HG02884 (cell line): Measurements from ENCODE around the gene CHI3L2.

Experiments
- ATAC-seq: cut with Tn5 transposase; IDR thresholded peaks from one replicate; pipeline ENCODE4 v1.9.1; 2021; ENCODE audit warnings: mild to moderate bottlenecking, moderate library complexity; ENCODE audit not compliant: unreplicated experiment

CHI3L2 gene

DNA sequence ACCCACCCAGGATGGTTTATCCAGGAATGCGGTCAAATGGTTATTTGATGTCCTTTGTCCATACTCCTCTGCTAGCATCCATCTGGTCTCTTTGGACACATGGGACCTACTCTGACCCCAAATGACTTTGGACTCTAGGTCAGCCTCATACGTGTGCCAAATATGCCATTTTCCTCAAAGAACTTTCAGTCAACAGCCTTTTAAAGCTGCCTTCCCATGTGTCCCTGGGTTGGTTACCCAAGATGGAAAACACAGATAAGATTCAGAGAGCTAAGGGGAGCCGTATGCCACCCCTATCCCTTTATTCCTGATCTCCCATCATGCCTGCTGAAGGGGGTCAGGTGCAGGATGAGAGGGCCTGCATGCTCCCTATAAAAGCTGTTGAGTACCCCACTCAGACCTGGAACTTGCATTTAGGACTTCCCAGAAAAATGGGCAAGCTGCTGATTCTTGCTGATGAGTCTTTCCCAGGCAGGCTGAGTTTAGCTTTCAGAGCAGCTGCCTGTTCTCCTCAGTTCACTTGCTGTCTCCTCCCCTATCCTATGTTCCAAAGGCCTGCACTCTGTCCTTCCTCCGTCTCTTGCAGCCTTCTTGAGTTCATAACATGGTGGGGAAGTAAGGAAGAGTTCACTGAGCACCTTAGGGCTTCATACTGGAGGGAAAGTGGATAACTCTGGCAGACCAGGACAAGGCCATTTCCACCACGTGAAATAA is 19.8 kb downstream of the CHI3L2 start:
- ATAC-seq: no peak

DNA sequence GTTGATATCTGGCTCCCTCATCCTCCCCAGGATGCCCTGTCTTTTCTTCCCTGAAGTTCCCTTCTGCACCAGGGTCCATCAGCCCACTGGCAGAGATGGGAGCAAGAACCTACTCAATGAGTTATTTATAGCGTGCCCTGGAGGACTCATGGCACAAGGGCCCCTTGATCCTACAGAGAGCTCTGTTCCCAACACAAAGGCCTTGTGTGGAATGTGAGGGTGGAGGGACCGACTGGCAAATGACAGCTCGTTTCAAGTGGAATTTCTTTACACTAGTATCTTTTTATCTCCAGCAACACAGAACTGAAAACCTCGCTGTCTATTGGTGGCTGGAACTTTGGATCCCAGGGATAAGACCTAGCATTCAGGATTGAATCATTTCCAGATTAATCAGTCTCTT is 22.4 kb downstream of the CHI3L2 start:
- ATAC-seq: no peak

DNA sequence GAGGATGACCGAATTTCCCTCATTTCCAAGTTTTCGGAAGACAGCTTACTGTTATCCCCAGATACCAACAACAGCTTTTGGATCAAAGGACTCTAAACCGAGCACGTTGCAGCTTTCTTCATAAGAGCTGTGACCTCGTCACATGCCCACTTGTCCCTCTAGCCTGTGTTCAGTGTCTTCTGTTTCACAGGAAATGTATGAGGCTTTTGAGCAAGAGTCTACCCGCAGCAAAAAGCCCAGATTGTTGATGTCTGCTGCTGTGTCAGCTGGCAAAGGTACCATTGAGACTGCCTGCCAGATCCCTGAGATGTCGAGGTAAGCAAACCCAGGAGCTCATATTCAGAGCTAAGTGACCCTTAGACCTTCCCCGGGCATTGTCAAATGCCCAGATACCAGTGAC is 24.1 kb downstream of the CHI3L2 start:
- no peak for ATAC-seq

DNA sequence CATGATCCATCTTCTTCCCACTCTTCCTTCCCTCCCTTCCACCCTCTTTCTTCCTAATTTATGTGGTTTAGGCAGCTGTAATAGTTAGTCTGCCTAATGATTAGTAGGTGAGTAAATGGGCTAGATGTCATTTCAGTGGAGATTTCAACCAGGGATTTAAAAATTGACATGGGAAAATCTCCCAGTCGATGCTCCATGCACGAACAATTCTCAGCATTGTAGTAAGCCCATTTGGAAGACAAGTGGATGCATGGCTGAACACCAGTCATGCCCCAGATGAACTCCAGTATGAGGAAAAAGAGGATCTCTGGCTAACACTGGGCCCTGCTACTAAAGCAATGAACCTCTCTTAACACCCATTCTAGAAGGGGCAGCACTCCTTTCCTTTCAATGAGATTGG is 25.3 kb downstream of the CHI3L2 start:
- no peak for ATAC-seq

DNA sequence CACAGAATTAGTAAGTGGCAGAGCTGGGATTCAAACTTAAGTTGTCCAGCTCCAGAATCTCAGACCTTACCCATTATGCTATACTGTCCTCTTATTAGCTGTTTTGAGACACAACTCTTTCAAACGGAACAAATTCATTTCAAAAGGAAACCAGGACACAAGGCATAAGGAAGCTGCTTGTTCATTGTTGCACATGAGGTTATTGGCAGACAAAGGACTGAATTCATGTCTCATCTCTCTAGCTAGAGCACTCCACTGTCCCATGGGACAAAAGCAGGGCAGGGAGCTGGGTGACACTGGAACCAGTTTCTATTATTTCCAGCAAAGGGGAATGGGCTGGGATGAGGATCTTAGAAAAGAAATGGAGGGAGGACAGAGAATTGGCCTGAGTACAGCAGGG is 26.4 kb downstream of the CHI3L2 start:
- ATAC-seq: no peak

DNA sequence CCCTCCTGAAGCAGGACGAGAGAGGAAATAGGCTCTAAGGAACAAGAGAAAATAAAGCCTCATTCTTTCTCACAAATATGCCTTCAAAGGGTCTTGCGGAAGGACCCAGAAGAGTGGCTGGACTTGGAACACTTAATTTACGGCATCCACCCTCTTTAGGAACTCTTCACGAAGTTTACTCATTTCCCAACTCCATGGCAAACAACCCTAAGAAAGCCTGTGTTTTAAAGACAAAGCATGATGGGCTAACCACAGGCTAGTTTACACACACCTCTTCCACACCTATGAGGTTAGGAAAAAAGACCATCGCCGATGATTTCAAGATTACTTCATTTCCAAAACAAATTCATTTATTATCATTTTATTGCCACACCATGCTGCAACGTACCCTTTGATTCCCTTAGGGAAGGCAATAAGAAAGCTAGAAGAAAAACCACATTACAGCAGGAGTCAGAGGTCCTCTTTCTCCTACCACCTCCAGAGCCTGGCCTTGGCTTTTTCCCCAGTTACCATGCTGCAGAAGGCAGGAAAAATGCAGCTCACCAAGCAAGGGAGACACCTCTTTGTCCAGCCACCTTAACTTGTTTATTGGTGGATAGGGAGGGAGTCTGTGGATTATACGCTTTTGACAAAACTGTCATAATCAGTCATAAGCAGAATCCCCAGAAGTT is 29.6 kb downstream of the CHI3L2 start:
- no peak for ATAC-seq

DNA sequence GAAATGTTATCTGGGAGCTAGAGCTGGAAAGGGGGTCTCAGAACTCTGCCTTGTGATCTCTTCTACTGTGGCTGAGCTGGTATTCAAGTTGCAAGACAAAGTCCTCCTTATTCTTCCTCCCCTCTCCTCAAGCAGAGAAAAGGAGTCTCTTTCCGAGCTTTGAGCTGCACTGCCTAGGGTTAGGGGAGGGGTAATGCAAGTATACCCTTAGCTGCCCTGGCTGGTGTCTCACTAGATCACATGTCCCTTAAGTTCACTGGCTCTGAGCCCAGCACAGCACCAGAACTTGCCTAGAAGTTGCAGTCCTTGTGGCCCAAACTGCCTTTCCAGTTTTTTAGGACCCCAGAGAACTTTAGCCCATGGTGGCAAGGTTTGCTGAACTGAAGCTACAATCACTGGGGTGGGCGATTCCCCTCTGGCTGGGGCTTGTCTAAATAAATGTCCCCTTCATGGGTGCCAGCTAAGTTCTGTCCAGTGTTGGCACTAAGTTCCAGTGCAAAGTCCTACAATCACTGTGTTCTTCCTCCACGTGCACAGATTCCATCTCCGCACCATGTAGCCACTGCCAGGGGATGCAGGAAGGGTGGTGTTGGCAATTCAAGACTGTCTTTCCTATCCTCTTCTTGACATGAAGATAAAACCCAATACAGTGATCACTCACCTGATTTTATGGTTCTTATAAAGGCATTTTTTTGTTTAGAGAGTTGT is 40.4 kb downstream of the CHI3L2 start:
- no peak for ATAC-seq

DNA sequence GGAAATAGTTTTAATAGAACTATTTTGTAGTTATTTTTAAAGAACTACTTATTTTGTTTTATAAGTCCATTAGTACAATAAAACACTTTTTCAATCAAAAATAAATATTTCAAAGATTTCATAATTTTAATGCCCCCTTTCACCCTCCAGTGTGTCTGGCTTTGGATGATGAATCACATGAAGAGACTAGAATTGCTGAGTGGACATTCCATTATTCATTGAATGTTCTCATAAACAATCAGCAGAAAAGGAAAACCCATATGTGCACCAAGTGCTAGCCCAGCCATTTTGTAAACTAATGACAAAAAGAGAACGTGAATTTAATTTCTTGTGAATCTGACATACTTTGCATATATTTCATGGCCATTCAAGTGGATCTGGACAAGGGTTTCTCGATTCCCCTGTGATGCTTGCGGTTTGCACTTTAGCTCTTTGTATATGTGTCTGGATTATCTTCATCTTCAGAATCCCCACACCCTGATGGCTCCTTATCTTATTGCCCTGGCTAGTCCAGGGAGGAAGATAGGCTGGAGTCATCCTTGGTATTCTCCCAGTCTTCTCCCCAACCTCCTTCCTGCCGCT is 42.4 kb downstream of the CHI3L2 start:
- no peak for ATAC-seq

DNA sequence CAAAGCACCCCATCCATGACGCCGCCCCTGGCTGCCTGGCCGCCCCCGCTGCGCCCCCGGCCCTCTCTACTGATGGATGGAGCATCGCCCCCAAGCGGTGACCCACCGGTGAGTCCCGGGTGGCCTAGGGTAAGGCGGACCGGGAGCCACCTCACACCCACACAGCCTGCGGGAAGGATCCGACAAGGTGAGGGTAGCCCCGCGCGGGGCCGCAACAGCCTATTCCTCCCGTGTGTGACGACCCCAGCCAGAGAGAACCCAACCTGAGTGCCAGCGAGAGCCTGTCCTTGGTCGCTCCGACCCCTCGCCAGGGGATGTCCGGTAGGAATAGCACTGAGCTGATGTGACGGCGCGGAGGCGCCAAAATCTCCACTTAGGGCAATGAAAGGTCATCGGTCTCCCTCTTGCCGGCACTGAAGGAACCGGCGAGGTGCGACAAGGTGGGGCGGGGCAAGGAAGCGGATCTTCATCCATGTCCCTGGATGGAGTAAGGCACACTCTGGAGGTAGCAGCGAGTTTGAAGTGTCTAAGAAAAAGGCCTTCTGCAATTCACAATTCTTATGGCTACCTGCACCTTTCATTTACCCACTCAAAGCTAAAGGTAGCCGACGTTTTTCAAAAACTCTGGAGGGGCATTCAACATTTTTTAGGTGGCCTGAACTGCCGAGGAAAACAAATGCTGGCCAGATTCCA is 43.4 kb downstream of the CHI3L2 start:
- no peak for ATAC-seq

DNA sequence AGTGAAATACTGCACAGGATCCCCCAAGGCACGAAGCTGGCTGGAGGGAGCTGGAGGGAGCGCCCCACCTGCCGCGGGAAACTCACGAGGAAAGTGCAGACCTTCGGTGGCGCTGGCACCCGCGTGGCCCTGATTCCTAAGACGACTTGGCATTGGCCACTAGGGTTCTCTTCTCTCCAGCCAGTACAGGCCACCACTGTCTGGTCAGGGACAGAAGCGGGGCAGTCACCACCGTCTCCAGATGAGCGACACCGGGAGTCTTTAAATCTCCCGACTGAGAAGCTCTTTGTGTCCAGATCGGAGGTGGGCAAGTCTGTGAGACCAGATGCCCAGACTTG is 43.9 kb downstream of the CHI3L2 start:
- ATAC-seq: no peak

DNA sequence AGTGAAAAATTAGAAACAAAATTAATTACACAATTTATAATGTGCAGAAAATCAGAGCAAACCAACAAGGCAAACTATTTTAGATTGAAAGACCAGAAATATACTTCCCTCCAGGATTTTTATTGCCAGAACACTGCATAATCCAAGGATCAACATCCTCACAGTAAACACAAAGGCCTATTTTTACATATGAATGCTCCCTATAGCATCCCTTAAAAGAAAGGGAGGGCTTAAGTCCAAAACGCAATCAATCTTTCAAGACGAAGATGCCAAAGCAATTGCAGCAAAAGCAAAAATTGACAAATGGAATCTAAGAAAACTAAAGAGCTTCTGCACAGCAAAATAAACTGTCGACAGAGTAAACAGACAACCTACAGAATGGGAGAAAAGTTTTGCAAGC is 44.6 kb downstream of the CHI3L2 start:
- ATAC-seq: no peak

DNA sequence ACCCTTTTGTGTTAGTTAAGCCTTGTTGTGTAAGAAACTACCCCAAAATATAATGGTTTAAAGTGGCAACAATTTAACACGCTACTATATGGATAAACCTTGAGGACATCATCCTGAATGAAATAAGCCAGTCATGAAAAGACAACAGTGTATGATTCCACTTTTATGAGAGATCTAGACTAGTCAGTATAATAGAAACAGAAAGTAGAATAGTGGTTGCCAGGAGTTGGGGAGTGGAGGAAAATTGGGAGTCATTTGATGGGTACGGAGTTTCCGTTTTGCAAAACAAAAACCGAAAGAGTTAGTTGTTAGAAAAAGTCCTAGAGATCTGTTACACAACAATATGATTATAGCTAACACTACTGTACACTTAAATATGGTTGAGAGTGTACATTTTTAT is 47.1 kb downstream of the CHI3L2 start:
- ATAC-seq: no peak

DNA sequence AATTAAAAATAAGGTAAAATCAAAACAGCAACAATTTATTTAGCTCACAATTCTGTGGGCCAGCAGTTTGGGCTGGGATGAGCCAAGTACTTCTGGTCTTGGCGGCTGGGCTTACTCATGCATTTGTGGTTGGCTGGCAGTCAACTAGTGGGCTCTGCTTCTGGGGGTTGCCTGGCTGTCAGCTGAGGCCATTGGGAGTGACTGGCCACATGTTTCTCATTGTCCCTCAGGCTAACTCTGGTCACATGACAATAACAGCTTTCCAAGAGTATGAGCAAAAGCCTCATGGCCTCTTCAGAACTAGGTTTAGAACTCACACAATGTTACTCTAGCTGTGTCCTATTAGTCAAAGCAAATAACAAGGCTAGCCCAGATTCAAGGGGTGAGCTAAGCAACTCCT is 47.6 kb downstream of the CHI3L2 start:
- no peak for ATAC-seq

DNA sequence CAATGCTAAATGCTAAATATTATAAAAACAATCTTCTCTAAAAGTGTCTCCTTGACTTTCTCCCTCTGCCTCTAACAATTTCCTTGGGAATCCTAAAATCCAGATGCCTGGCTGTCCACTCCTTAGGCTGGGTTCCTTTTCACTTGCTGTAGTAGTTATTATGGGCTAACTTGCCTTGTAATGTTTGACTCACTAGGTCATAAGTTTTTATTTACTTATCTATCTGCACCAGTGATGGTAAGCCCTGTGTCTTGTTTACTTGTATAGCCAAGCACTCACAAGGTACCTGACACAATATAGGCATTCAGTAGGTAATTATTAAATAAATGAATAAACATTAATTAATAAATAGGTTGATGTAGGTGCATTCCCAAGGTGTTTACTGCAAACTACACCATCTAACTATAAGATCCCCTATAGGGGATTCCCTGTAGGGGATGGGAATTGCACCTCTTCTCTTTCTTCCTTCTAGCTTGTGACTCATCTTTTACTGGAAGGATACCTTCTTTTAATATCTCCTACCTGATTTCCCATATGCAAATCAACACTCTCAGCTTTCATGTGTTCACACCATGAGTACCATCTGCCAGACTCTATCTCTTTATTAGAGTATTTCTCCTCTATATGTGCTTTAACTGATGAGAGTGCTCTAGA is 48.4 kb downstream of the CHI3L2 start:
- ATAC-seq: no peak

DNA sequence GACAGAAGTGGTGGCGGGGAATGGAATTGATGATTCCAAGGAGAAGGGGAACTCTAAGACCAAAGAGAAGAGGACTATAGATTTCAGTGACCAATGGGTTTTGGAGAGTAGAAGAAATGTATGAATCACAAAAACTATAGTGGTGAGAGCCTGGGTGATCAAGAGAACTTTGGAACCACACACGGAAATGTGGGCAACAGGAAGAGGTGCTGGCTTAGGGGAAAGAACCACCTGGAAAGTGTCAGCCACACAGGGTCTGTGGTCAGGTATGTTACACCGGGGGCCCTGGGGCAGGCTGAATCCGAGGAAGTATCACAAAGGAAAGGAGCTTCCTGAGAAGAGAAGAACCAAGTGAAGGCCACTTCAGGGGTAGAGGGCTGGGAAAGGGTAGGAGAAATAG is 51.6 kb downstream of the CHI3L2 start:
- no peak for ATAC-seq

DNA sequence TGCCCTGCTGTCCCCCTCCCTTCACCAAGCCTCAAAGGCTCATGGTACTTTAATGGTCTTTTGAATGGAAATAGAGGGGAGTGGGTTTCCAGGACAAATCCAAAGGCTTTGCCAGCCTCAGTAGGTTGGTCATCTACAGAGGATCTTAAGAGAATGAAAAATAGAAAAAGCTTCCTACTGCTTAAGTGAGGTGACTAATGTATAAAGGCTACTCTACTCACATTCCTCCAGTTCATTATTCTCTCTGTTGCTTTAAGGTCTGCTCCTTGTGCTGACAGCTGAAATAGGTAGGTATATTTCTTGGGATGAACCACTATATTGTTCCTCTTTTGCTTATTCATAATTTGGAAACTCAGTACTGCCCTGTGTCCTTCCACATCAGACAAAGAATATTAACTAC is 52.8 kb downstream of the CHI3L2 start:
- no peak for ATAC-seq

DNA sequence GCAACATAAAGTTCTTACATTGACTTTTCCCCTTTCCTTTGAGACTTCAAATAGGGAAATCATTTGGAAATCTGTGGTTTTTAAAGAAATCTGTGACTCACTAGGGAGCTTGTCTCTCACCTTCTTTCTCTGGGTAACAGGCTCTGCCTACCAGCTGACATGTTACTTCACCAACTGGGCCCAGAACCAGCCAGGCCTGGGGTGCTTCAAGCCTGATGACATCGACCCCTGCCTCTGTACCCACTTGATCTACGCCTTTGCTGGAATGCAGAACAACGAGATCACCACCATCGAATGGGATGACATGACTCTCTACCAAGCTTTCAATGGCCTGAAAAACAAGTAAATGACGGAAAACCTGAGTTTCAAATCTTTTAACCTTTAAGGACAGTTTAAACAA is 53.9 kb downstream of the CHI3L2 start:
- no peak for ATAC-seq

DNA sequence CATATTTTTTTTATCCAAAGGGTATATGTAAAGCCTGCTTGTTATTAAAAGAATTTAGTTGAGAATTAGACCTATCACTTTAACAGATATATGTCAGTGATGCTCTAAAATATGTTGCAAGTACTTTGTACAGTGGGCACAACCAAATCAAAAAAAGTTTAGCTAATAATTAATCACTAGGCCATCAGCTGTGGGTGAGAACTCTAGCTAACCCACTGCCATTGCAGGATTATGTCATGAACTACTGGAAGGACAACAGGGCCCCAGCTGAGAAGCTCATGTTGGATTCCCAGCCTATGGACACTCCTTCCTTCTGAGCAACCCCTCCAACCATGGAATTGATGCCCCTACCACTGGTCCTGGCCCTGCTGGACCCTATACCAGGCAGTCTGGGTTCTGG is 56.3 kb downstream of the CHI3L2 start:
- no peak for ATAC-seq

DNA sequence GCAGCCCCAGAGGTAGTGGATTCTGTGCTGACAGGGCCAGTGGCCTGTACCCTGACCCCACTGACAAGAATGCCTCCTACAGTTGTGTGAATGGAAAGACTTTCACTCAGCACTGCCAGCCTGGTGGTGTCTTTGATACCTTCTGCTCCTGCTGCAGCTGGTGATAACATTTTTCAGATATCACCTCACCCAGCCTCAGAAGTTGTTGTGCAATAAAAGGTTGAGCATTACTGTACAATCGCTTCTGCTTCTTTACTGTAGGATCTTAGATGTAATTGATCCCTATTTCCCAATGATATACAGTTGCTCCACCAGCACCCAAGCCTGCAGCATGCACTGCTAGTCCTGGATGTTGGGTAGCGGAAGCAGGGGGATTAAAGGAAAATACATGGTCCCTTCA is 58.4 kb downstream of the CHI3L2 start:
- no peak for ATAC-seq

DNA sequence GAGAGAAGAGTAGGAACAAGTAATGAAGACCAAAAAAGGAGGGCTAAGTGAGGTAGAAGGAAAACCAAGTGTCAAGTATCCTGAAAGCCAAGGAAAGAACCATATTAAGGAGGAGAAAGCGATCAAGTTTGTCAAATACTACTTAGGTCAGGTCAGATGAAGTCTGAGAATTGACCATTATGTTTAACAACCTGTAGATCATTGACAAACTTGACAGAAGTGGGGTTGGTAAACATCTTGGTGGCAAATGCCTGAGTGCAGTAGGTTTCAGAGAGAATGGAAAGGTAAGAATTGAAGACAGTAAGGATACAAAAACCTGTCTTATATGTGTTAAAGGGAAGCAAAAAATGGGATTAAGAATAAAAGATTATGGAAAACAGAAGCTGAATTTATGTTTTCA is 59.4 kb downstream of the CHI3L2 start:
- no peak for ATAC-seq

DNA sequence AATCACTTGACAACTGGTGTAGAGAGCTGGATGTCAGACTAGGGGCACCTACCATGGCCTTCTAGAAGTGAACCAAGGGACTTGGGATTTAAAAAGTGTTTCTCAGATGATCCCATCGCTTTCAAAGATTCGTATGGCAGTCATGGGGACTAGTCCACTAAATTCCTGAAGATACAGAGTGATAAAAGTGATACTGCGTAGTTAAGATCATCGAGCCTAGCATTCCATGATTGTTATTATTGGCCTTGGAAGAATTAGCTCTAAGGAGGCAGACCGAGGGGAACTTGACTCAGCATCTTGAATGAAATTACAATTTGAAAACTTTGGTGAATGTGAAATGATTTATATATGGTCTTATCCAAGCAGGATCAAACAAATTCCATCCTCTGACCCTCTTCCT is 61.9 kb downstream of the CHI3L2 start:
- no peak for ATAC-seq
